GM15510 (cell line): Measurements from ENCODE around the gene CALU.

Source experiments
- POLR2A ChIP-seq: IDR thresholded peaks from 3 replicates; pipeline ENCODE4 v1.6.1; 2011; ENCODE audit warnings: borderline replicate concordance; ENCODE audit not compliant: insufficient read length; ENCODE audit errors: extremely low read depth

Gene CALU

GRCh38 chr7:128759242-128759641 is 20.1 kb downstream of the CALU start:
- no peak for TF ChIP-seq POLR2A

GRCh38 chr7:128763541-128763940 is 24.4 kb downstream of the CALU start:
- TF ChIP-seq POLR2A: no peak

- TF ChIP-seq POLR2A: no peak
Observed at GRCh38 chr7:128767475-128768110, 28.4 kb downstream of the CALU start.

- no peak for TF ChIP-seq POLR2A
Observed at GRCh38 chr7:128770233-128770632, 31.1 kb downstream of the CALU start.

GRCh38 chr7:128773604-128774003 is 34.4 kb downstream of the CALU start:
- TF ChIP-seq POLR2A: no peak

- no peak for TF ChIP-seq POLR2A
Observed at GRCh38 chr7:128774029-128774689, 35.0 kb downstream of the CALU start.

GRCh38 chr7:128774921-128775320 is 35.8 kb downstream of the CALU start:
- no peak for TF ChIP-seq POLR2A

GRCh38 chr7:128775744-128776474 is 36.8 kb downstream of the CALU start, which contains the start of gene OPN1SW:
TSS of gene OPN1SW (minus strand) at chr7:128775794. CDS start at chr7:128775781, 13 bp downstream.
- TF ChIP-seq POLR2A: no peak

GRCh38 chr7:128777156-128778123 is 38.3 kb downstream of the CALU start:
- TF ChIP-seq POLR2A: no peak

GRCh38 chr7:128778946-128779345 is 39.8 kb downstream of the CALU start:
- no peak for TF ChIP-seq POLR2A

GRCh38 chr7:128781126-128781525 is 42.0 kb downstream of the CALU start:
- TF ChIP-seq POLR2A: no peak

- no peak for TF ChIP-seq POLR2A
Observed at GRCh38 chr7:128781851-128782250, 42.7 kb downstream of the CALU start.

GRCh38 chr7:128783143-128783861 is 44.1 kb downstream of the CALU start:
- TF ChIP-seq POLR2A: no peak

GRCh38 chr7:128785738-128786137 is 46.6 kb downstream of the CALU start:
- TF ChIP-seq POLR2A: no peak
